ENCODE data around the gene PLSCR5.

Gene PLSCR5

DNA sequence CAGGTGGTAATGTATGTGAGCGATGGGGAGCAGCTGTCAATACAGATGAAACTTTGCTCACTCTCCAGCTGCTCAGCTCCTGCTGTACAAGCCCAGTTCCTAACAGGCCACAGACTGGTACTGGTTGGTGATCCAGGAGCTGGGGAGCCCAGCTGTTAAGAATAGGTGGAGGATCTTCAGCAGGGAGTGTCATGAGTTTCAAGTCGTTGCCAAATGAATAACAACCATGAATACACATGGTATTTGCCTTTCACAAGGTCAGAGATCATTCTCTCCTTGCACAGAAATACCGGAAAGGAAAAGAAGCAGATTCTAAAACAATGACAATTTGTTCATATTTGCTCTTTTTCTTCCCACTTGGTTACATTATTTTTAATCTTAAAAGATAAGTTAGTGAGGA is 65.8 kb downstream of the PLSCR5 start:
- TF ChIP-seq, protein P1, sequence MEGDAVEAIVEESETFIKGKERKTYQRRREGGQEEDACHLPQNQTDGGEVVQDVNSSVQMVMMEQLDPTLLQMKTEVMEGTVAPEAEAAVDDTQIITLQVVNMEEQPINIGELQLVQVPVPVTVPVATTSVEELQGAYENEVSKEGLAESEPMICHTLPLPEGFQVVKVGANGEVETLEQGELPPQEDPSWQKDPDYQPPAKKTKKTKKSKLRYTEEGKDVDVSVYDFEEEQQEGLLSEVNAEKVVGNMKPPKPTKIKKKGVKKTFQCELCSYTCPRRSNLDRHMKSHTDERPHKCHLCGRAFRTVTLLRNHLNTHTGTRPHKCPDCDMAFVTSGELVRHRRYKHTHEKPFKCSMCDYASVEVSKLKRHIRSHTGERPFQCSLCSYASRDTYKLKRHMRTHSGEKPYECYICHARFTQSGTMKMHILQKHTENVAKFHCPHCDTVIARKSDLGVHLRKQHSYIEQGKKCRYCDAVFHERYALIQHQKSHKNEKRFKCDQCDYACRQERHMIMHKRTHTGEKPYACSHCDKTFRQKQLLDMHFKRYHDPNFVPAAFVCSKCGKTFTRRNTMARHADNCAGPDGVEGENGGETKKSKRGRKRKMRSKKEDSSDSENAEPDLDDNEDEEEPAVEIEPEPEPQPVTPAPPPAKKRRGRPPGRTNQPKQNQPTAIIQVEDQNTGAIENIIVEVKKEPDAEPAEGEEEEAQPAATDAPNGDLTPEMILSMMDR (IDR thresholded peaks at IDR 0.05; ENCODE audit: borderline replicate concordance, control extremely low read depth, extremely low read depth, insufficient read depth, missing control alignments): no peak
- no peak for DNase-seq (ENCODE audit: low spot score)
- in situ Hi-C loops (cut with MboI; ENCODE audit: low sequenced_read_pairs, unreplicated experiment): no loop called here

DNA sequence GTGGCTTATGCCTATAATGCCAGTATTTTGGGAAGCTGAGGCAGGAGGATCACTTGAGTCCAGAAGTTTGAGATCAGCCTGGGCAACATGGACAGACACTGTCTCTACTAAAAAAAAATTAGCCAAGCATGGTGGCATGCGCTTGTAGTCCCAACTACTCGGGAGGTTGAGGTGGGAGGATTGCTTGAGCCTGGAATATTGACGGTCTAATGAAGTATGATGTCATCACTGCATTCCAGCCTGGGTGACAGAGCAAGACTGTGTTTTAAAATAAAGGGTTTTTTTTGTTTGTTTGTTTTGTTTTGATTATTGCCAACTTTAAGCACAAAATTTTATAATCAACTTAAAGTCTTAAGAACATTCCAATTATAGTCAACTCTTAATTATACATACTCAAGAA is 67.5 kb downstream of the PLSCR5 start:
- no peak for DNase-seq (ENCODE audit: low spot score)
- TF ChIP-seq, protein P1 (IDR thresholded peaks at IDR 0.05; ENCODE audit: borderline replicate concordance, control extremely low read depth, extremely low read depth, insufficient read depth, missing control alignments): no peak
- in situ Hi-C loops (cut with MboI; ENCODE audit: low sequenced_read_pairs, unreplicated experiment): no loop called here

DNA sequence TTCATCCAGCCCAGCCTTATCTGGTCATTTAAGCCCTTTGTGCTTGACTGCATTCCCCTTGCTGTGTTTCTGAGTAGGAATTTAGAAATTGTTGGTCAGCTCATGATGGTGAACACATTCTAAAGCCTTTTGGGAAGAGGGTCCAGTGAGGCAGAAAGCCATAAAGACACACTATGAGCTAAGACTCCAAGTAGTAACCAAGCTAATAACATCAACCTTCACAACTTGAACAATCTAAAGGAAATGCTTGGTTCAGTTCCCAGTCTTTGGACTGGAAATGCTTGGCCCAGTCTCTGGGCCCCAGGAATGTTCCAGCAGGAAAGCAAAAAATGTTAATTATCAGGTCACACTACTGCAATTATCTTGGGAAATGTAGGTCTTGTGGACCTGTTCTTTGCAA is 68.5 kb downstream of the PLSCR5 start:
- TF ChIP-seq, protein P1 (IDR thresholded peaks at IDR 0.05; ENCODE audit: borderline replicate concordance, control extremely low read depth, extremely low read depth, insufficient read depth, missing control alignments): no peak
- no peak for DNase-seq (ENCODE audit: low spot score)
- in situ Hi-C loops (cut with MboI; ENCODE audit: low sequenced_read_pairs, unreplicated experiment): no loop called here
